Measurements from ENCODE around the gene ARHGAP44. TPM values are rescaled to one million over a fixed set of nuclear protein-coding genes. Genes with fewer than 3 reads are reported as not detected.

Gene ARHGAP44
- total and polyA plus RNA-seq, 7 experiments from 2014 or later, result 0.09 TPM; not detected in 5

DNA sequence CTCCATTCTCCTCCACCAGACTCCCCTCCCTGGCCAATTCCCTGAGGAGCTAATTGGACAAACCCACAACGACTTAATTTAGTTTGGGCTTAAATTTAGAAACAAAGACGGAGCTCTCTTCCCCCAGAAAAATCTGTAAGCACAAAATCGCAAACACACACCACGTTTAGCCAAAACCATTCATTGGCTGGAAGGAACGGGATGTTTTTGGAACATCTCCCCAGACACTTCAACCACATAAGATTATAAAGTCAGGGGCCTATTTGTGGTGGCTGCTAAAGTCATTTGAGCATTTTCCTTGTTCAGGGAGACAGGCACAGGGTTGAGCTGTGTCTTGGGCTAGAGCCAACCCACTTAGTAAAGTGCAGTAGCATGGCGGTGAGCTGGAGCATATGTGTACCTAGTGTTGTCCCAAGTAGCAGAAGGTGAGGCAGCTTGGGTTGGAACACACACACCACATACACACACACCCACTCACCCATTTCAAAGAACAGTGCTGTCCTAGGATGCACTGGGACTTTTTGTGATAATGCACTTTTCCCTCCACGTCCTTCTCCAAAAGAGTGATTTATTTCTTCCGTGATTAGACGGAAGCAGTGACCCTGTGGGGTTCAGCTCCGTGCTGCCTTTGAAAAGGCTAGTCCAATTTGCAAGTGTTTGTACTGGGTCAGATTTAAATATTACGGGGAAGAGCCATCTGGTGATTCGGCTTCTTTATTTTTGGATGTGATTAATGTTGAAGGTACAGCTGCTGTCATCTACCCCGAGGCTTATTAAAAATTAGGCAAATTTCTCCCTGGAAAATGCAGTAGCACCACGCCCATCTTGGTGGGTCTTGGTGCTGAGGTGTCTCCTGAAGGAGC lies 196.4 kb downstream of the ARHGAP44 start:
- H3K27me3 Mint-ChIP-seq, result peaks cover 0 to 4% (median 0%) of the 10 kb centered on the region in 5 donors
- no peak for ATAC-seq
- CTCF ChIA-PET, result interaction anchor here (0.7 to 1.6 kb wide), 2 partner anchors 17 to 22 kb away, joined by 3 to 4 read pairs; no protein-coding TSS in a partner anchor

DNA sequence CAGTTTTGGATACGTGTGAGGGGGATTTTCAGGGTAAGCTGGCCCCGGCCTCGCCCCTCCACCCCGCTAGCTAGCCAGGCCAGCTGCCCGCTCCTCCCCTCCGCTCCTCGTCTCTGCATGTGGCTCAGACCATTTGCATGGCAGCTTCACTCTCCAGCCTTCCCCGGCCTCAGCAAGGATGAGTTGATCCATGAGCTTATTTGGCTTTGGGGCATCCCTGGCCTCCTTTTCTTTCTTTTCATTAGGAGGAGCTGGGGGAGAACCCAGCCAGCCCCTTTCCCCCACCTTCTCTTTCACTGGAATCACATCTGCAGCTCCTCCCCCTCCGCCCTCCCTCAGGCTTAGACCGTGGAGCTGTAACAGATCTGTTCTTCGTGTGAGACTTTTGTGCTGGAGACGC lies 197.8 kb downstream of the ARHGAP44 start:
- H3K27me3 ChIP-seq (ENCODE audit: control insufficient read depth in 2 of 2, insufficient read depth in 2 of 2, low read length in 2 of 2), result no peaks in the 10 kb centered on the region
- CTCF ChIA-PET, result interaction anchor here (1.6 kb wide), 1 partner anchor 16 kb away, joined by 3 read pairs; no protein-coding TSS in a partner anchor

More for the DNA sequence above, 196.4 kb downstream of the ARHGAP44 start:
- peaks cover 0 to 11% (median 9%) of the 10 kb centered on the region in 5 donors for H3K36me3 Mint-ChIP-seq
- peaks cover 0 to 8% (median 0%) of the 10 kb centered on the region in 7 donors for H3K4me1 Mint-ChIP-seq
- intact Hi-C loops (cut with micrococcal nuclease), result no loop called here
- Histone ChIP-seq H3K9me3 (ENCODE audit: control insufficient read depth in 2 of 3, low read length in 3 of 3) (peaks cover 0 to 9% (median 0%) of the 10 kb centered on the region in 3 experiments), H3K4me1 (ENCODE audit: control insufficient read depth in 2 of 2, insufficient read depth in 2 of 2, low read length in 2 of 2) (peaks cover 0 to 10% of the 10 kb centered on the region in 2 donors), H3K4me3 (ENCODE audit: low read length) (no peak overlapping the region), H3K36me3 (ENCODE audit: control insufficient read depth in 2 of 3, insufficient read depth in 3 of 3, low read length in 3 of 3) (peaks cover 0 to 11% (median 0%) of the 10 kb centered on the region in 3 experiments), H3K27me3 (ENCODE audit: control insufficient read depth in 2 of 2, insufficient read depth in 2 of 2, low read length in 2 of 2) (no peaks in the 10 kb centered on the region), H3K27ac (ENCODE audit: low read depth, low read length) (no peak overlapping the region)
- H3K4me3 Mint-ChIP-seq, result no peak overlapping the region
- no peak overlapping the region for H3K27ac Mint-ChIP-seq
- POLR2A ChIA-PET, result no interaction called here
- H3K9me3 Mint-ChIP-seq, result peaks cover 0 to 8% (median 3%) of the 10 kb centered on the region in 11 donors
- no peak for DNase-seq

DNA sequence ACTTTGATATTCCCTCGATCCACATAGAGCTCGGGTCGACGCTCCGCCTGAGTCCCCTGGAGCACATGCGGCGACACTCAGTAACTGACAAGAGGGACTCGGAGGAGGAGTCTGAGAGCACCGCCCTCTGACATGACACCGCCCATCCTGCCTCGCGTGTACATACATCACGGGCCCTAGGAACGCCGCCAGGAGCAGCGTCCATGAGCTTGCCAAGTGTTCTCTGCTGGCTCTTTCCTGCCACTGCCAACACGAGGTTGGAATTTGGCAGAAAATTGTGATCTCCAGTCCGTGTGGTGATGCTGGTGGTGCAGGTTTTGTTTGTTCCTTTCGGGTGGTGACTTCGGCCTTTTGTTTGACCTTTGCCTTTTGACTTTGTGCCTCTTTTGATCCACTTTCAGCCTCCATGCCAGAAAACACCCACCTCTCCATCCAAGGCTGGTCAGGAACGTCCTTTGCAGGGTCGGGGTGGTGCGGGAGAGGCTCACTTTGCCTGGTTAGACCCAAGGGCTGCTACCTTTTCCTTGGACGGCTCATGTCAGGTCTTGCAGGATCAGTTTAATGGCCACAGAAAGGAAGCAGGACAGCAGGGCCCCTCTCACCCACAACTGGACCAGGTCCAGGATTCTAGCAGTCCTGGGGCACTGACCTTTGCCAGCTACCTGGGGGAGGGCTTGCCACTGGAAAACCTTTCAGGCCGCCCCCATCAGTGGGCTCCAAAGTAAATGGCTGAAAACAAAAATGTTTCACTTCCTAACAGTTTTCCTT lies 200.9 kb downstream of the ARHGAP44 start:
- Mint-ChIP-seq H3K27ac (peak overlapping the region in 3 of 9 donors; percentile 51 to 81 (median 71)), H3K4me3 (peak overlapping the region in 1 of 10 donors; percentile 1), H3K4me1 (no peaks in the 10 kb centered on the region), H3K9me3 (peaks cover 0 to 8% (median 3%) of the 10 kb centered on the region in 11 donors), H3K36me3 (peaks cover 10 to 43% (median 28%) of the 10 kb centered on the region in 5 donors), H3K27me3 (no peaks in the 10 kb centered on the region)
- Histone ChIP-seq H3K36me3 (ENCODE audit: control insufficient read depth in 2 of 3, insufficient read depth in 3 of 3, low read length in 3 of 3) (peaks cover 6 to 56% (median 18%) of the 10 kb centered on the region in 3 experiments), H3K4me3 (ENCODE audit: low read length) (no peak overlapping the region), H3K27me3 (ENCODE audit: control insufficient read depth in 2 of 2, insufficient read depth in 2 of 2, low read length in 2 of 2) (no peaks in the 10 kb centered on the region), H3K27ac (ENCODE audit: low read depth, low read length) (no peak overlapping the region), H3K9me3 (ENCODE audit: control insufficient read depth in 2 of 3, low read length in 3 of 3) (peaks cover 0 to 9% (median 0%) of the 10 kb centered on the region in 3 experiments), H3K4me1 (ENCODE audit: control insufficient read depth in 2 of 2, insufficient read depth in 2 of 2, low read length in 2 of 2) (no peaks in the 10 kb centered on the region)
- POLR2A ChIA-PET, result no interaction called here
- ATAC-seq, result no peak
- intact Hi-C loops (cut with micrococcal nuclease), result loop anchor here in 1 of 2 donors (5.0 kb wide), 1 partner anchor 733 kb away; no protein-coding TSS in a partner anchor
- no peak for DNase-seq
- CTCF ChIA-PET, result no interaction called here

More for the DNA sequence above, 197.8 kb downstream of the ARHGAP44 start:
- peaks cover 0 to 7% of the 10 kb centered on the region in 2 donors for H3K4me1 ChIP-seq (ENCODE audit: control insufficient read depth in 2 of 2, insufficient read depth in 2 of 2, low read length in 2 of 2)
- H3K9me3 Mint-ChIP-seq, result peaks cover 0 to 8% (median 3%) of the 10 kb centered on the region in 11 donors
- intact Hi-C loops (cut with micrococcal nuclease), result no loop called here
- H3K36me3 Mint-ChIP-seq, result peaks cover 5 to 26% (median 23%) of the 10 kb centered on the region in 5 donors
- H3K4me1 Mint-ChIP-seq, result peaks cover 0 to 6% (median 0%) of the 10 kb centered on the region in 7 donors
- H3K27ac Mint-ChIP-seq, result peak overlapping the region in 1 of 9 donors; percentile 31
- DNase-seq (no peak), ATAC-seq (no peak)
- POLR2A ChIA-PET, result no interaction called here
- peaks cover 0 to 9% (median 0%) of the 10 kb centered on the region in 3 experiments for H3K9me3 ChIP-seq (ENCODE audit: control insufficient read depth in 2 of 3, low read length in 3 of 3)
- H3K27me3 Mint-ChIP-seq, result peaks cover 0 to 1% (median 0%) of the 10 kb centered on the region in 5 donors
- no peak overlapping the region for H3K4me3 ChIP-seq (ENCODE audit: low read length)
- peaks cover 0 to 25% (median 3%) of the 10 kb centered on the region in 3 experiments for H3K36me3 ChIP-seq (ENCODE audit: control insufficient read depth in 2 of 3, insufficient read depth in 3 of 3, low read length in 3 of 3)
- no peak overlapping the region for H3K27ac ChIP-seq (ENCODE audit: low read depth, low read length)
- no peak overlapping the region for H3K4me3 Mint-ChIP-seq

DNA sequence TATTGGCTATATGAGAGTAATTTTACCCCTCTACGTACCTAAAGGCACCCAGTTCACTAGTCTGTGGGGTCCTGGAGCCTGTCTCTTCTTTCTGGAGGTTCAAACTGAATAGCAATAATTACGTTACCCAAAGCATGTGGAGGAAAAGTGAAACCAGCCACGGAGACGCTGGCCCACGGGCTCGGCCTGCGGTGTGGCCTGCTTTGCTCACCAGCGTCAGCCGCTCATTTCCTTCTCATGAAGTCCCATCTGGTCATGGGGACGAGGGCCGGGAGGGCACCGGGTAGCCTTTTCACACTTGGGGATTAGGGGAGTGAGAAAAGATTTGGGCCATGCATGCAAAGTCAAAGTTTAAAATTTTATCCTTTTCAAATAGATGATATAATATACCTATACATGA lies 201.6 kb downstream of the ARHGAP44 start:
- Mint-ChIP-seq H3K27ac (peak overlapping the region in 2 of 9 donors; percentile 36 to 59), H3K4me1 (no peaks in the 10 kb centered on the region), H3K27me3 (no peaks in the 10 kb centered on the region), H3K9me3 (peaks cover 0 to 8% (median 3%) of the 10 kb centered on the region in 11 donors), H3K4me3 (no peak overlapping the region), H3K36me3 (peaks cover 10 to 47% (median 28%) of the 10 kb centered on the region in 5 donors)
- Histone ChIP-seq H3K27me3 (ENCODE audit: control insufficient read depth in 2 of 2, insufficient read depth in 2 of 2, low read length in 2 of 2) (no peaks in the 10 kb centered on the region), H3K9me3 (ENCODE audit: control insufficient read depth in 2 of 3, low read length in 3 of 3) (peaks cover 0 to 9% (median 0%) of the 10 kb centered on the region in 3 experiments), H3K27ac (ENCODE audit: low read depth, low read length) (no peak overlapping the region), H3K4me3 (ENCODE audit: low read length) (no peak overlapping the region), H3K4me1 (ENCODE audit: control insufficient read depth in 2 of 2, insufficient read depth in 2 of 2, low read length in 2 of 2) (no peaks in the 10 kb centered on the region), H3K36me3 (ENCODE audit: control insufficient read depth in 2 of 3, insufficient read depth in 3 of 3, low read length in 3 of 3) (peaks cover 12 to 63% (median 20%) of the 10 kb centered on the region in 3 experiments)
- no peak for DNase-seq
- CTCF ChIA-PET, result no interaction called here
- ATAC-seq, result no peak
- POLR2A ChIA-PET, result no interaction called here
- intact Hi-C loops (cut with micrococcal nuclease), result loop anchor here in 1 of 2 donors (5.0 kb wide), 1 partner anchor 734 kb away; no protein-coding TSS in a partner anchor

DNA sequence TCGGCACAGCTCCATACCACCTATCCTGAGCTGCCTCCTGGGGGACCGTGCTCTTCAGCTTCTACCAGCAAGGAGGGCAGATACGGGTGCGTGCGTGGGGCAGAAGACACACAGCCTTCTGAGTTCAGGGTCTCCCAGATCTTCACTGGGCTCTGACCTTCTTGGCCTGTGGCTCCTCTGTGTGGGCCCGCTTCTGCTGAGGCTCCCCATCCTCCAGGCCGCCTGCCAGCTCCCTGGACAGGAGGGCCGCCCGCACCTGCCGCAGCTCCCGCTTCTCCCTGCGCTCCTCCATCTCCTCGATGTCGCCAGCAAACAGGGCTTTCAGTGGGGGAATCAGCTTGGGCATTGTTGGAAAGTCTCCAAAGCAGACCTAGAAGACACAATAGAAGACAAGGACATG lies 203.4 kb downstream of the ARHGAP44 start:
- intact Hi-C loops (cut with micrococcal nuclease), result loop anchor here in 1 of 2 donors (5.0 kb wide), 1 partner anchor 735 kb away; no protein-coding TSS in a partner anchor
- Mint-ChIP-seq H3K4me1 (peaks cover 0 to 2% (median 0%) of the 10 kb centered on the region in 7 donors), H3K27me3 (no peaks in the 10 kb centered on the region), H3K4me3 (no peak overlapping the region), H3K9me3 (peaks cover 0 to 8% (median 3%) of the 10 kb centered on the region in 11 donors), H3K27ac (no peak overlapping the region), H3K36me3 (peaks cover 14 to 63% (median 30%) of the 10 kb centered on the region in 5 donors)
- H3K4me1 ChIP-seq (ENCODE audit: control insufficient read depth in 2 of 2, insufficient read depth in 2 of 2, low read length in 2 of 2), result no peaks in the 10 kb centered on the region
- H3K27me3 ChIP-seq (ENCODE audit: control insufficient read depth in 2 of 2, insufficient read depth in 2 of 2, low read length in 2 of 2), result no peaks in the 10 kb centered on the region
- ChIA-PET CTCF (no interaction called here), POLR2A (no interaction called here)
- peaks cover 21 to 81% (median 32%) of the 10 kb centered on the region in 3 experiments for H3K36me3 ChIP-seq (ENCODE audit: control insufficient read depth in 2 of 3, insufficient read depth in 3 of 3, low read length in 3 of 3)
- DNase-seq, result no peak
- ATAC-seq, result no peak
- H3K9me3 ChIP-seq (ENCODE audit: control insufficient read depth in 2 of 3, low read length in 3 of 3), result peaks cover 0 to 9% (median 0%) of the 10 kb centered on the region in 3 experiments
- H3K4me3 ChIP-seq (ENCODE audit: low read length), result no peak overlapping the region
- no peak overlapping the region for H3K27ac ChIP-seq (ENCODE audit: low read depth, low read length)

DNA sequence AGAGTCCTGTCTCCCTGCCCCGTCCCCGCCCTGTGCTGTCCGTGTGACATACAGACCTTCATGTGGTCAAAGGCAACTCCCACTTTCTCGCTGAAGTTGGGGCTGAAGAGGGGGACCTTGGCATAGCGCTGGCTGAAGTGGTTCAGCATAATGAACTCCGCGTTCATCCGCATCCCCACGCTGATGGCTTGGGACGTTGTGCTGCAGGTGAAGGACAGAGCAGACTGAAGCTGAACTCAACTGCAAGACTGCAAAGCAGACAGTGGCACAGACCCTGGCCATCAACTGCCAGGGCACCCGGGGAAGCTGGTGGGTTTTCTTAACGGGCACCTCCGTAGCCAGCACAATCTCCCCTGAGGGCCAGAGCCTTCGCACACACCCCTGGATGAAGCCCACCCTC lies 204.3 kb downstream of the ARHGAP44 start:
- no peak for ATAC-seq
- Histone ChIP-seq H3K4me1 (ENCODE audit: control insufficient read depth in 2 of 2, insufficient read depth in 2 of 2, low read length in 2 of 2) (no peaks in the 10 kb centered on the region), H3K4me3 (ENCODE audit: low read length) (no peak overlapping the region), H3K27ac (ENCODE audit: low read depth, low read length) (no peak overlapping the region), H3K9me3 (ENCODE audit: control insufficient read depth in 2 of 3, low read length in 3 of 3) (peaks cover 0 to 9% (median 0%) of the 10 kb centered on the region in 3 experiments), H3K27me3 (ENCODE audit: control insufficient read depth in 2 of 2, insufficient read depth in 2 of 2, low read length in 2 of 2) (no peaks in the 10 kb centered on the region), H3K36me3 (ENCODE audit: control insufficient read depth in 2 of 3, insufficient read depth in 3 of 3, low read length in 3 of 3) (peaks cover 27 to 90% (median 32%) of the 10 kb centered on the region in 3 experiments)
- Mint-ChIP-seq H3K4me1 (peaks cover 0 to 4% (median 0%) of the 10 kb centered on the region in 7 donors), H3K9me3 (peaks cover 0 to 8% (median 3%) of the 10 kb centered on the region in 11 donors), H3K36me3 (peaks cover 18 to 71% (median 32%) of the 10 kb centered on the region in 5 donors), H3K27me3 (no peaks in the 10 kb centered on the region), H3K27ac (no peak overlapping the region), H3K4me3 (no peak overlapping the region)
- ChIA-PET POLR2A (no interaction called here), CTCF (no interaction called here)
- DNase-seq, result no peak
- intact Hi-C loops (cut with micrococcal nuclease), result loop anchor here in 1 of 2 donors (5.0 kb wide), 1 partner anchor 736 kb away; no protein-coding TSS in a partner anchor
